Right atrium auricular region (tissue), 2 donors: ENCODE data around the gene UGT1A5. TPM values are rescaled to one million over a fixed set of nuclear protein-coding genes. Genes with fewer than 3 reads are reported as not detected.

Experiments
- DNase-seq: peaks from one replicate; pipeline ENCODE4 v3.0.0-alpha.2; 2019; ENCODE audit warnings: low spot score
- H3K27ac ChIP-seq, 2 donors: fragments of 200-600 bp; sonication (generic); 1 replicate in 1 of 2; 2 replicates in 1 of 2; pipeline ENCODE4 v1.5.1; 2016 to 2019
- H3K27me3 ChIP-seq, 2 donors: fragments of 200-600 bp; sonication (generic); one replicate each; pipeline versions ENCODE4 v1.5.1 to v1.6.0; 2017 to 2019
- H3K36me3 ChIP-seq: fragments of 200-600 bp; sonication (generic); one replicate; pipeline ENCODE4 v1.5.1; 2016
- H3K4me1 ChIP-seq, 2 donors: fragments of 200-600 bp; sonication (generic); one replicate each; pipeline versions ENCODE4 v1.5.1 to v1.6.0; 2017 to 2019
- H3K4me3 ChIP-seq, 2 donors: fragments of 200-600 bp; sonication (generic); 1 replicate in 1 of 2; 2 replicates in 1 of 2; pipeline ENCODE4 v1.5.1; 2017 to 2019; ENCODE audit warnings: mild to moderate bottlenecking in 1 of 2, moderate library complexity in 1 of 2
- H3K9me3 ChIP-seq, 2 donors: fragments of 200-600 bp; sonication (generic); one replicate each; pipeline ENCODE4 v1.5.1; 2019
- CTCF ChIP-seq, 2 donors: fragments of 200-600 bp; sonication (generic); IDR thresholded peaks; one replicate each; pipeline ENCODE4 v1.5.1; 2019; ENCODE audit warnings: antibody characterized with exemption in 2 of 2
- total RNA-seq, 2 donors: library from RNA; depleted of rRNA; stranded (reverse); fragments of >200 nt; gene quantifications; one replicate each; pipeline ENCODE4 v1.1.0, GENCODE V29; 2016

Gene UGT1A5
- total RNA-seq, 2 donors from 2014 or later = not detected

- no peaks in the 10 kb centered on the region for H3K4me1 ChIP-seq
- no peak for TF ChIP-seq CTCF (IDR thresholded peaks at IDR 0.05)
- no peak overlapping the region for H3K27ac ChIP-seq
- no peaks in the 10 kb centered on the region for H3K27me3 ChIP-seq
- H3K9me3 ChIP-seq = no peaks in the 10 kb centered on the region
- no peak overlapping the region for H3K4me3 ChIP-seq
- no peak for DNase-seq
- no peaks in the 10 kb centered on the region for H3K36me3 ChIP-seq
These were observed 51.6 kb downstream of the UGT1A5 start for GRCh38 chr2:233764264-233764663.

GRCh38 chr2:233764761-233765160 is 52.1 kb downstream of the UGT1A5 start:
- no peak for TF ChIP-seq CTCF (IDR thresholded peaks at IDR 0.05)
- no peak for DNase-seq
- Histone ChIP-seq H3K4me3 (no peak overlapping the region), H3K27ac (no peak overlapping the region), H3K4me1 (no peaks in the 10 kb centered on the region), H3K36me3 (no peaks in the 10 kb centered on the region), H3K9me3 (no peaks in the 10 kb centered on the region), H3K27me3 (no peaks in the 10 kb centered on the region)

GRCh38 chr2:233766416-233766815 is 53.7 kb downstream of the UGT1A5 start:
- Histone ChIP-seq H3K27ac (no peak overlapping the region), H3K9me3 (no peaks in the 10 kb centered on the region), H3K36me3 (no peaks in the 10 kb centered on the region), H3K27me3 (no peaks in the 10 kb centered on the region), H3K4me3 (no peak overlapping the region), H3K4me1 (no peaks in the 10 kb centered on the region)
- no peak for TF ChIP-seq CTCF (IDR thresholded peaks at IDR 0.05)
- DNase-seq = no peak

GRCh38 chr2:233768076-233768475 is 55.4 kb downstream of the UGT1A5 start:
- no peak for DNase-seq
- no peaks in the 10 kb centered on the region for H3K4me1 ChIP-seq
- no peak for TF ChIP-seq CTCF (IDR thresholded peaks at IDR 0.05)

GRCh38 chr2:233769260-233769659 is 56.6 kb downstream of the UGT1A5 start:
- H3K4me3 ChIP-seq = no peak overlapping the region

More at GRCh38 chr2:233768076-233768475, 55.4 kb downstream of the UGT1A5 start:
- Histone ChIP-seq H3K36me3 (no peaks in the 10 kb centered on the region), H3K27me3 (no peaks in the 10 kb centered on the region), H3K27ac (no peak overlapping the region), H3K9me3 (no peaks in the 10 kb centered on the region), H3K4me3 (no peak overlapping the region)

More at GRCh38 chr2:233769260-233769659, 56.6 kb downstream of the UGT1A5 start:
- H3K4me1 ChIP-seq = no peaks in the 10 kb centered on the region
- H3K27ac ChIP-seq = no peak overlapping the region
- H3K36me3 ChIP-seq = no peaks in the 10 kb centered on the region
- no peak for DNase-seq
- H3K9me3 ChIP-seq = no peaks in the 10 kb centered on the region
- TF ChIP-seq CTCF (IDR thresholded peaks at IDR 0.05) = no peak
- no peaks in the 10 kb centered on the region for H3K27me3 ChIP-seq
